ENCODE measurements around the gene NHERF2.
A peak's percentile ranks its signal among the peaks of the same experiment; 100 is the strongest.

Gene NHERF2
- 0.11 to 1.1 (median 0.53) reads per million in 18 experiments for total RNA-seq

- DNase-seq: no peak
Observed at GRCh38 chr16:2026461-2027023, at the start of gene NHERF2. NHERF2 (plus strand) TSS chr16:2026902; CDS start chr16:2027006, 104 bp downstream.

- DNase-seq: no peak
Observed at GRCh38 chr16:1976951-1977874, 49.5 kb upstream of the NHERF2 start.

GRCh38 chr16:1977875-1978268, 48.8 kb upstream of the NHERF2 start:
- DNase-seq: no peak

GRCh38 chr16:1978476-1979120, 48.1 kb upstream of the NHERF2 start:
- DNase-seq: no peak

GRCh38 chr16:1979271-1980029, 47.3 kb upstream of the NHERF2 start:
- DNase-seq: no peak

- no peak for DNase-seq
Observed at GRCh38 chr16:1980030-1980769, 46.5 kb upstream of the NHERF2 start.

- DNase-seq: no peak
Observed at GRCh38 chr16:1980770-1981087, 46.0 kb upstream of the NHERF2 start.

GRCh38 chr16:1981398-1981836, 45.3 kb upstream of the NHERF2 start, which contains the start of gene NOXO1:
NOXO1 (minus strand) TSS chr16:1981469; CDS start chr16:1981179, 290 bp downstream.
- DNase-seq: no peak

- no peak for DNase-seq
Observed at GRCh38 chr16:1982013-1982433, 44.7 kb upstream of the NHERF2 start.

- DNase-seq: no peak
Observed at GRCh38 chr16:1982991-1983543, 43.6 kb upstream of the NHERF2 start.

GRCh38 chr16:1983544-1984346, 43.0 kb upstream of the NHERF2 start, which contains the start of gene GFER:
GFER (plus strand) TSS chr16:1984193; CDS start chr16:1984219, 26 bp downstream.
- peak; percentile 92 to 95 for DNase-seq

GRCh38 chr16:1984347-1985225, 42.1 kb upstream of the NHERF2 start:
- no peak for DNase-seq

- DNase-seq: no peak
Observed at GRCh38 chr16:1985466-1986150, 41.1 kb upstream of the NHERF2 start.

- no peak for DNase-seq
Observed at GRCh38 chr16:1987198-1987597, 39.5 kb upstream of the NHERF2 start.

- no peak for DNase-seq
Observed at GRCh38 chr16:1989209-1990100, 37.2 kb upstream of the NHERF2 start, which contains the start of gene SYNGR3. SYNGR3 (plus strand) TSS chr16:1989970; CDS start chr16:1990103, 133 bp downstream.

GRCh38 chr16:1990101-1990350, 36.7 kb upstream of the NHERF2 start:
- DNase-seq: no peak

- DNase-seq: no peak
Observed at GRCh38 chr16:1990351-1991134, 36.2 kb upstream of the NHERF2 start.
